ENCODE data around the gene CDKN2C.

GRCh38 chr1:50934838-50935237 is 35.2 kb upstream of the CDKN2C start:
- TF ChIP-seq CTCF (IDR thresholded peaks at IDR 0.05) (no peak), POLR2A (IDR thresholded peaks at IDR 0.05) (no peak)

Measured in breast epithelium (tissue), 3 donors.